GM23248 (cell line): ENCODE data around the gene PEAR1. TPM values are rescaled to one million over a fixed set of nuclear protein-coding genes. Genes with fewer than 3 reads are reported as not detected.

ENCODE experiments used
- DNase-seq: peaks from one replicate; pipeline ENCODE4 v3.0.0-alpha.2; 2015
- H2AFZ ChIP-seq: fragments of 200-600 bp; sonication (generic); 2 replicates; pipeline ENCODE4 v1.6.1; 2016; ENCODE audit warnings: antibody characterized with exemption
- H3F3A ChIP-seq: fragments of 200-600 bp; sonication (generic); 2 replicates; pipeline ENCODE4 v1.6.1; 2016; ENCODE audit warnings: mild to moderate bottlenecking, antibody characterized with exemption, mixed run types; ENCODE audit not compliant: insufficient read depth
- H3K27ac ChIP-seq: fragments of 200-600 bp; sonication (generic); 2 replicates; pipeline ENCODE4 v1.5.1; 2016; ENCODE audit warnings: mild to moderate bottlenecking
- H3K27me3 ChIP-seq: fragments of 200-600 bp; sonication (generic); replicated peaks from 2 replicates; pipeline ENCODE4 v1.6.1; 2016; ENCODE audit warnings: mild to moderate bottlenecking; ENCODE audit not compliant: insufficient read depth
- H3K36me3 ChIP-seq: fragments of 200-600 bp; sonication (generic); 2 replicates; pipeline ENCODE4 v1.6.1; 2016; ENCODE audit warnings: low read depth, mild to moderate bottlenecking
- H3K4me1 ChIP-seq: fragments of 200-600 bp; sonication (generic); 2 replicates; pipeline ENCODE4 v1.6.1; 2016; ENCODE audit warnings: mild to moderate bottlenecking; ENCODE audit not compliant: insufficient read depth
- H3K4me2 ChIP-seq: fragments of 200-600 bp; sonication (generic); one replicate; pipeline ENCODE4 v1.6.1; 2016; ENCODE audit warnings: mild to moderate bottlenecking; ENCODE audit not compliant: unreplicated experiment
- H3K4me3 ChIP-seq: fragments of 200-600 bp; sonication (generic); 2 replicates; pipeline ENCODE4 v1.5.1; 2016; ENCODE audit warnings: mild to moderate bottlenecking
- H3K79me2 ChIP-seq: fragments of 200-600 bp; sonication (generic); 2 replicates; pipeline ENCODE4 v1.6.1; 2016; ENCODE audit warnings: mild to moderate bottlenecking; ENCODE audit not compliant: insufficient read depth
- H3K9ac ChIP-seq: fragments of 200-600 bp; sonication (generic); 2 replicates; pipeline ENCODE4 v1.6.1; 2016; ENCODE audit warnings: mild to moderate bottlenecking
- H3K9me2 ChIP-seq: fragments of 200-600 bp; sonication (generic); 2 replicates; pipeline ENCODE4 v1.6.1; 2016; ENCODE audit warnings: mixed run types, mild to moderate bottlenecking, moderate library complexity; ENCODE audit not compliant: insufficient read depth
- H3K9me3 ChIP-seq: fragments of 200-600 bp; sonication (generic); one replicate; pipeline ENCODE4 v1.6.1; 2017; ENCODE audit warnings: low read depth
- H4K20me1 ChIP-seq: fragments of 200-600 bp; sonication (generic); 2 replicates; pipeline ENCODE4 v1.6.0; 2016; ENCODE audit not compliant: insufficient read depth
- EZH2 ChIP-seq: fragments of 200-600 bp; sonication (generic); IDR thresholded peaks from 2 replicates; pipeline ENCODE4 v1.6.1; 2018; ENCODE audit warnings: antibody characterized with exemption, mild to moderate bottlenecking; ENCODE audit not compliant: insufficient read depth, poor library complexity, severe bottlenecking
- EZH2phosphoT487 ChIP-seq: fragments of 200-600 bp; sonication (generic); IDR thresholded peaks from 2 replicates; pipeline ENCODE4 v1.6.1; 2018; ENCODE audit warnings: antibody characterized with exemption, moderate library complexity, mild to moderate bottlenecking, low read depth; ENCODE audit not compliant: insufficient read depth
- WGBS, 2 experiments: methylation state at CpG; one replicate each; pipeline ENCODE4 v1.1.6; 2015 to 2017; ENCODE audit warnings: low lambda C conversion rate in 2 of 2, low coverage in 1 of 2; ENCODE audit errors: missing lambda C conversion rate in 2 of 2; 5-methylcytosine and 5-hydroxymethylcytosine counted together
- in situ Hi-C: fragments of 300-500 bp; cut with MboI; formaldehyde crosslinking; loops from 2 replicates; pipeline ENCODE4 v1.15.0; 2020
- polyA plus RNA-seq: library from polyadenylated mRNA; unstranded; fragments of >200 nt; fragmentation: Nextera tagmentation; extraction: Ambion mirVana; gene quantifications from 2 replicates; pipeline ENCODE4 v1.2.1, GENCODE V29; 2016
- total RNA-seq: library from RNA; depleted of rRNA; stranded (reverse); fragments of >200 nt; shearing (Covaris generic); gene quantifications from 2 replicates; pipeline ENCODE4 v1.2.3, GENCODE V29; 2014

The PEAR1 gene
- total and polyA plus RNA-seq, 2 experiments from 2014 or later, result 1.2 to 2.2 TPM

DNA sequence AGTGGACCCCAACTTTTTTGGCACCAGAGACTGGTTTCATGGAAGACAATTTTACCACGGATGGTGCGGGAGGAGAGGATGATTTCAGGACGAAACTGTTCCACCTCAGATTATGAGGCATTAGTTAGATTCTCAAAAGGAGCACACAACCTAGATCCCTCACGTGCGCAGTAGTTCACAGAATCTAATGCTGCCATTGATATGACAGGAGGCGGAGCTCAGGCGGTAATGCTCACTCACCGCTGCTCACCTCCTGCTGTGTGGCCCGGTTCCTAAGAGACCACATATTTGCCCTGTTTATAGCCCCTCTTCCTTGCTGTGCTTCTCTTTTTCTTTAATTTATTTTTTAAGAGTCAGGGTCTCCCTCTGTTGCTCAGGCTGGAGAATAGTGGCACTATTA, 28.3 kb upstream of the PEAR1 start:
- Histone ChIP-seq H3K27me3 (peaks cover 13% of the 10 kb centered on the region), H3K9ac (no peak overlapping the region), H2AFZ (no peak overlapping the region), H3K36me3 (no peaks in the 10 kb centered on the region), H3K4me1 (peaks cover 8% of the 10 kb centered on the region), H3K4me3 (no peak overlapping the region), H4K20me1 (no peaks in the 10 kb centered on the region), H3K4me2 (no peak overlapping the region), H3K27ac (no peak overlapping the region), H3F3A (peaks cover 8% of the 10 kb centered on the region; the same call in 1 of the 2 replicates), H3K9me2 (no peaks in the 10 kb centered on the region), H3K9me3 (no peaks in the 10 kb centered on the region), H3K79me2 (no peaks in the 10 kb centered on the region)
- no peak for TF ChIP-seq EZH2
- TF ChIP-seq EZH2phosphoT487, result no peak
- in situ Hi-C loops, result loop anchor here (5.0 kb wide), 1 partner anchor 148 kb away; no protein-coding TSS in a partner anchor
- no peak for DNase-seq
- WGBS, 2 experiments, result 84 to 85% methylated on average over 9 of the region's 9 CpGs

DNA sequence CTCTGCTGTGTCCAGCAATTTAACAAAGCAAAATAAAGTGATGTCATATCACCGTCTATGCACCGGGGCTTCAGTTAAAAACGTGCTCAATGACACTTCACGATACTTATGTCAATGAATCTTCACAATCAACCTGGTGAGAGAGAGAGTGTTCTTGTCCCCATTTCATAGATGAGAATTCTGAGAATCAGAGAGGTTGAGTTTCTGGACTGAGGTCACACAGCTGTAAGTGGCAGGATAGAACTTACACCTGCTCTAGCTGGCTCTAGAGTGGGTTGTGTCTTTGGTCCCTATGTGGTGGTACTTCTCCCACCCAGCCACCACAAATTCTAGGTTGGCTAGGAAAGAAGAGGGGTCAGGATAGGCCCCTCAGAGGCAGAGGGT, 27.7 kb upstream of the PEAR1 start:
- in situ Hi-C loops, result loop anchor here (5.0 kb wide), 1 partner anchor 149 kb away; no protein-coding TSS in a partner anchor
- no peaks in the 10 kb centered on the region for H3K9me2 ChIP-seq
- H2AFZ ChIP-seq, result no peak overlapping the region
- H3F3A ChIP-seq, result peaks cover 14% of the 10 kb centered on the region
- no peak overlapping the region for H3K9ac ChIP-seq
- 68 to 70% methylated on average over 4 of the region's 4 CpGs for WGBS, 2 experiments
- H3K79me2 ChIP-seq, result no peaks in the 10 kb centered on the region
- no peak for DNase-seq
- H3K4me3 ChIP-seq, result no peak overlapping the region
- H4K20me1 ChIP-seq, result no peaks in the 10 kb centered on the region
- no peaks in the 10 kb centered on the region for H3K36me3 ChIP-seq
- H3K27ac ChIP-seq, result no peak overlapping the region
- TF ChIP-seq EZH2phosphoT487 (no peak), EZH2 (no peak)
- peaks cover 12% of the 10 kb centered on the region for H3K4me1 ChIP-seq
- H3K4me2 ChIP-seq, result no peak overlapping the region
- peaks cover 13% of the 10 kb centered on the region for H3K27me3 ChIP-seq
- H3K9me3 ChIP-seq, result no peaks in the 10 kb centered on the region

DNA sequence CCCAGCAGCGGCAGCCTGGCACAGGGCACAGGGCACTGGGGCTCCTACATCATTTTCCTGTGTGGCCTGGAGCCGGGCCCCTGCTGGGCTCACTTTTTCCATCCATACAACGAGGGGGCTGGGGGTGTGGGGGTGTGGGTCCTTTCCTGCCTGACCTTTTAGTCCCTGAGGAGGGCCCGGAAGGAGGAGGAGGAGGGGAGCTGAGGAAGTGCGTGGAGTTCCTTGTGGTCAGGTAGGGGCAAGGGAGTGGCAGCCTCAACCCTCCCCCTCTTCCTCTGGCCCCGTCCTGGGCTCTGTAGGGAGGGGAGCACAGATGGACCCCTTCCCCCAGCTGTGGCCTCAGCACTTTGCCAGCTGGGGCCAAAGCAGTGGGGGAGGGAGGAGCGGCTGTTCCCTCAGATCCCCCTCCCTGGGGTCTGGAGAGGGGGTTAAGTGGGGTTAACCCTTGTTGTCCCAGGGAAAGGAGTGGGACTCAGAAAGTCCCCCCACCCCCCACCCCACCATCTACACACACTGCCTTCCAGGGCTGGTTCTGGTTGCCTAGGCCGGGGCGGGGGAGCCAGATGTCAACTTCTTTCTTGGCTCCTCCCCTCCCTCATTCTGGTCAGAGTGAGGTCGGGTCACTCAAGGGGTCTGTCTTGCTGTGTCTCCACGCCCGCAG, 27.1 kb upstream of the PEAR1 start:
- Histone ChIP-seq H3K36me3 (no peaks in the 10 kb centered on the region), H3K27me3 (peaks cover 8% of the 10 kb centered on the region), H3K79me2 (no peaks in the 10 kb centered on the region), H3K4me3 (no peak overlapping the region), H3K4me2 (no peak overlapping the region), H2AFZ (no peak overlapping the region), H3K9ac (no peak overlapping the region), H3F3A (peaks cover 19% of the 10 kb centered on the region), H3K9me2 (no peaks in the 10 kb centered on the region), H3K27ac (no peak overlapping the region), H3K4me1 (peaks cover 17% of the 10 kb centered on the region), H3K9me3 (no peaks in the 10 kb centered on the region), H4K20me1 (no peaks in the 10 kb centered on the region)
- 57 to 69% methylated on average over 9 to 12 of the region's 12 CpGs for WGBS, 2 experiments
- TF ChIP-seq EZH2phosphoT487, result no peak
- no peak for TF ChIP-seq EZH2
- in situ Hi-C loops, result loop anchor here (5.0 kb wide), 1 partner anchor 149 kb away; no protein-coding TSS in a partner anchor
- DNase-seq, result no peak

DNA sequence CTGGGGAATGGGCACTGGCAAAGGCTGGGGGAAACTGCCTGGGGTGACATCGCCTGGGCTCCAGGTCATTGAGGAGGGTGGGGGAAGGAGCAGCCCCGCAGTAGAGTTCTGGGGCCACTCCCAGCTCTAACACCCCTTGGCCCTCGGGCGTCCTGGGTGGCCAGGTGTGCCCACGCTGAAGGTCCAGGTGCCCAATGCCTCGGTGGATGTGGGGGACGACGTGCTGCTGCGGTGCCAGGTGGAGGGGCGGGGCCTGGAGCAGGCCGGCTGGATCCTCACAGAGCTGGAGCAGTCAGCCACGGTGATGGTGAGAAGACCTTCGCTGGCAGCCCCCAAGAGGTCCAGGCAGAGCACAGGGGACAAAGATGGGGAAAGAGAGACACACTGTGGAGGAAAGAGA, 25.2 kb upstream of the PEAR1 start:
- no peak overlapping the region for H3K4me2 ChIP-seq
- no peaks in the 10 kb centered on the region; the same call in 1 of the 2 replicates for H3K27me3 ChIP-seq
- peaks cover 18% of the 10 kb centered on the region for H3K4me1 ChIP-seq
- no peaks in the 10 kb centered on the region for H3K36me3 ChIP-seq
- H3K9me3 ChIP-seq, result no peaks in the 10 kb centered on the region
- no peaks in the 10 kb centered on the region for H3K9me2 ChIP-seq
- 71 to 74% methylated on average over 6 to 13 of the region's 13 CpGs for WGBS, 2 experiments
- in situ Hi-C loops, result loop anchor here (5.0 kb wide), 1 partner anchor 151 kb away; no protein-coding TSS in a partner anchor
- H3K27ac ChIP-seq, result no peak overlapping the region
- H3F3A ChIP-seq, result peaks cover 20% of the 10 kb centered on the region
- no peaks in the 10 kb centered on the region for H3K79me2 ChIP-seq
- no peaks in the 10 kb centered on the region for H4K20me1 ChIP-seq
- no peak for TF ChIP-seq EZH2
- no peak for TF ChIP-seq EZH2phosphoT487
- H3K9ac ChIP-seq, result no peak overlapping the region
- no peak overlapping the region for H3K4me3 ChIP-seq
- no peak overlapping the region for H2AFZ ChIP-seq
- no peak for DNase-seq
